ENCODE measurements around the gene RBM33. TPM values are rescaled to one million over a fixed set of nuclear protein-coding genes. Genes with fewer than 3 reads are reported as not detected.

The RBM33 gene
- total RNA-seq, 1 experiment from 2014 or later, result 34.4 TPM

DNA sequence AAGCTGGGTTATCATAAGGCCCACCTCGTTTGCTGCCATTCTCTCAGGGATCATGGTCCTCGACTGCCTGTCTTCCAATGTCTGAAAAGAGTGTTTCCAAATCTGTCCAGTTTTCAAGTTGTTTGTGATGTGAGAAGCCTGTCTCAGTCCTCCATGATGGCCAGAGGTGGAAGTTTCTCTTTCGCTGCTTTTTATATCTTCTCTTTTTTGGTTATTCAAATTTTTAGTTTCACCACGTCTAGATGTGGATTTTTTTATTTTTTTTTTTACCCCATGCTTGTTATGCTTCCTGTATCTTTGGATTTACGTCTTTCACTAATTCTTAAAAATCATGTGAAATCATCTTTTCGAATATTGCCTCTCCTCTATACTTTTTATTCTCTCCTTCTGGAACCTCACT lies 6.1 kb upstream of the RBM33 start:
- DNase-seq, result peak; percentile 56
- no peaks in the 10 kb centered on the region for H4K20me1 ChIP-seq (ENCODE audit: insufficient read depth, low read depth, low read length)
- H3K27me3 ChIP-seq (ENCODE audit: low read length), result 0 out of 2 replicates have a peak, but pooled peaks cover 3% of the 10 kb centered on the region
- H3K9me3 ChIP-seq (ENCODE audit: low read length), result peaks cover 8% of the 10 kb centered on the region; the same call in 1 of the 2 replicates
- no peak overlapping the region for H3K4me3 ChIP-seq (ENCODE audit: low read length)
- peaks cover 14% of the 10 kb centered on the region for H3K4me1 ChIP-seq (ENCODE audit: low read length)
- H3K36me3 ChIP-seq (ENCODE audit: insufficient read depth, low read length), result peaks cover 23% of the 10 kb centered on the region
- peak overlapping the region; percentile 22 for H3K4me2 ChIP-seq (ENCODE audit: low read depth, low read length, poor library complexity, severe bottlenecking)
- no peak overlapping the region for H2AFZ ChIP-seq (ENCODE audit: low read length)
- no peaks in the 10 kb centered on the region for H3K9me2 ChIP-seq (replicated peaks; ENCODE audit: insufficient read depth, low read length)
- H3K79me2 ChIP-seq (ENCODE audit: low read length), result peaks cover 1% of the 10 kb centered on the region
- no peak overlapping the region for H3K27ac ChIP-seq (ENCODE audit: low read length)
- H3K9ac ChIP-seq (ENCODE audit: low read length), result no peak overlapping the region

DNA sequence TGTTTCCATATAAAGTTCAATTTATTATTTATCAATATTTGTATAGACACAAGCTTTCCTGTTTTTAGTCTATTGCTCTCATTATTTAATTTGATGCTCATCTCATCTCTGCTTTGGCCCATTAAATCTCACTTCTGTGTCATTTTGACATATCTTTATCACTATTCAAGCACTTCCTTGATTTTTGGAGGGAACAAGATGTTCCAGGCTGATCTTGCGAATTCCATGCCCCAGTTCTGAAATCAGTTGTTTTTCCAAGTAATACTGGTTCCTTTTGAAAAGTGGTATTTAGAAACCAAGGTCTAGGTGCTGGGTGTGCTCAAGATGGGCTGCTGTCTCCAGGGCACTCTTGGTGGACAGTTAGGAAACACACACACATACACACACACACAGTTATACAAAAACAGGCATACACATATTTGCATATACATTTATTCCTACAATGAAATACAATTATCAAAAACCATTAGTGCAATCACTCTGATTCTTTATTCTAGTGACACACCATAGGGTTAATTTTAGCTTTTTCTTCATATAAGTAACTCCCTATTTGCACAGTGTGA lies 4.4 kb upstream of the RBM33 start:
- Histone ChIP-seq H3K4me3 (ENCODE audit: low read length) (no peak overlapping the region), H3K79me2 (ENCODE audit: low read length) (peaks cover 15% of the 10 kb centered on the region), H3K27me3 (ENCODE audit: low read length) (0 out of 2 replicates have a peak, but pooled peaks cover 3% of the 10 kb centered on the region), H3K36me3 (ENCODE audit: insufficient read depth, low read length) (peaks cover 23% of the 10 kb centered on the region), H4K20me1 (ENCODE audit: insufficient read depth, low read depth, low read length) (no peaks in the 10 kb centered on the region), H2AFZ (ENCODE audit: low read length) (no peak overlapping the region), H3K4me1 (ENCODE audit: low read length) (peaks cover 16% of the 10 kb centered on the region), H3K9ac (ENCODE audit: low read length) (no peak overlapping the region), H3K9me3 (ENCODE audit: low read length) (peaks cover 8% of the 10 kb centered on the region; the same call in 1 of the 2 replicates), H3K4me2 (ENCODE audit: low read depth, low read length, poor library complexity, severe bottlenecking) (no peak overlapping the region), H3K9me2 (replicated peaks; ENCODE audit: insufficient read depth, low read length) (no peaks in the 10 kb centered on the region), H3K27ac (ENCODE audit: low read length) (no peak overlapping the region)
- no peak for DNase-seq

DNA sequence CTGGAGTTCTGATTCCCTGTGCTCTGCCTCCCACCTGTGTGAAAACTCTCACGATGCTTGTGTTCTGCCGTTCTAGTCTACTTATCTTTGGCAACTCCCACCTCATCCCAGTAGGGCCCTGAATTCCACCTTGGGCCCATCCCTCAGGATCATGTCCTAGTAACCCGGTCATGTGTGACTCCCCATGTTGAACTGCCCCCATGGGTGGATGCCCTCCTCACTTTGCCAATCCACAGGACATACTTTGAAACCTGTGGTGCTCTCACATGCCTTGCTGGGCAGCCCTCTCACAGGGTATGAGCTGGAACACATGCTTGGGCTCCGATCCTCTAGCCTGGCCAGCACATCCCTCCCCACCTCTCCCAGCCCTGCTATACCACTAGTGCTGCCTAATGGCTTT lies 3.8 kb upstream of the RBM33 start:
- H3K9me2 ChIP-seq (replicated peaks; ENCODE audit: insufficient read depth, low read length), result no peaks in the 10 kb centered on the region
- H3K9ac ChIP-seq (ENCODE audit: low read length), result no peak overlapping the region
- no peaks in the 10 kb centered on the region for H4K20me1 ChIP-seq (ENCODE audit: insufficient read depth, low read depth, low read length)
- no peak for DNase-seq
- H3K4me3 ChIP-seq (ENCODE audit: low read length), result no peak overlapping the region
- H3K9me3 ChIP-seq (ENCODE audit: low read length), result peaks cover 8% of the 10 kb centered on the region; the same call in 1 of the 2 replicates
- H3K4me2 ChIP-seq (ENCODE audit: low read depth, low read length, poor library complexity, severe bottlenecking), result no peak overlapping the region
- no peak overlapping the region for H2AFZ ChIP-seq (ENCODE audit: low read length)
- 0 out of 2 replicates have a peak, but pooled peaks cover 3% of the 10 kb centered on the region for H3K27me3 ChIP-seq (ENCODE audit: low read length)
- peaks cover 23% of the 10 kb centered on the region for H3K36me3 ChIP-seq (ENCODE audit: insufficient read depth, low read length)
- peaks cover 21% of the 10 kb centered on the region for H3K79me2 ChIP-seq (ENCODE audit: low read length)
- H3K4me1 ChIP-seq (ENCODE audit: low read length), result peaks cover 19% of the 10 kb centered on the region
- no peak overlapping the region for H3K27ac ChIP-seq (ENCODE audit: low read length)

DNA sequence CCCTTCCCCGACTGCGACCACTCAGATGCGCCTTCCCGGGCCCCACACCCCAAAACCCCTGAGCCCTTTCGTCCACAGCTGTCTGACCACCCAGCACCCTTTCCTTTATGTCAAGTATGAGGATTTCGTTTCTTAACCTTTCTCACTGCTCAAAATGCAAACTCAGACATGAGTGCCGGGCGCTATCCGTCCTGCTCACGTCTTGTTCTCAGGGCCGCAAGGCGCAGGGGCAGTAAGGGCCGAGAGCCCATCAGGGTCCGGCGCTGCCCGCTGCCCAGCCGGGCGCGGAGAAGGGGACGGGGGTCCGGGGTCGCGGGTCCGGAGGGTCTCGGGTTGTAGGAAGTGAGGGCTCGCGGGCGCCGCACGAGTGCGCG lies 670 bp upstream of the RBM33 start:
- Histone ChIP-seq H4K20me1 (ENCODE audit: insufficient read depth, low read depth, low read length) (no peaks in the 10 kb centered on the region), H3K36me3 (ENCODE audit: insufficient read depth, low read length) (peaks cover 48% of the 10 kb centered on the region), H2AFZ (ENCODE audit: low read length) (peak overlapping the region; percentile 91), H3K9me3 (ENCODE audit: low read length) (peaks cover 10% of the 10 kb centered on the region), H3K4me1 (ENCODE audit: low read length) (peaks cover 22% of the 10 kb centered on the region), H3K27ac (ENCODE audit: low read length) (peak overlapping the region; percentile 81), H3K27me3 (ENCODE audit: low read length) (no peaks in the 10 kb centered on the region), H3K9me2 (replicated peaks; ENCODE audit: insufficient read depth, low read length) (no peaks in the 10 kb centered on the region), H3K79me2 (ENCODE audit: low read length) (peaks cover 53% of the 10 kb centered on the region), H3K9ac (ENCODE audit: low read length) (peak overlapping the region; percentile 95), H3K4me2 (ENCODE audit: low read depth, low read length, poor library complexity, severe bottlenecking) (peak overlapping the region; percentile 81), H3K4me3 (ENCODE audit: low read length) (peak overlapping the region; percentile 83)
- no peak for DNase-seq

DNA sequence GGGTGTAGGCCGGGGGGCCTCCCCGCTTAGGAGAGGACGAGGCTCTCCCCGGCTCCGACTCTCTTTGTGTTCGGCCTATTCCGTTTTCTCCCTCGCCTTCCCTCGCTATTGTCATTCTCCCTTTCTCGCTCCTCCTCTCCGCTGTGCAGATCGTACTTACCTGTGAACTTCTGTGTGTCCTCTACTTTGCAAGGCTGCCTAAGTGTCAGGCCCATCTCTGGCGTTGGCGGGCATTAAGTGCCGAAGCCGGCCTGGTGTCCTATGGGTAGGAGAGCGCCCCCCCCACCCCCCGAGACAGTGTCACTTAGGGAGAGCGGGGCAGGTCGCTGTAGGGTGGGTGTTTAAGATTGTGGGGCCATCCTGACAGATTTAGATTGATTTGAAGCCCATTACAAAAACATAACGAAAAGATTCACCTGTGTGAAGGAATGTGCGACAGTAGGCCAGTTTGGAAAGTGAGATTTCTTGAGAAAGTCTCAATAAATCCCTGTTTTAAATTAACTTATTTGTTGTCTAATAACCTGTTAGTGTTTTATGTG lies 579 bp downstream of the RBM33 start:
- peak overlapping the region; percentile 81 for H3K4me2 ChIP-seq (ENCODE audit: low read depth, low read length, poor library complexity, severe bottlenecking)
- 0 out of 2 replicates have a peak, but pooled peaks cover 6% of the 10 kb centered on the region for H4K20me1 ChIP-seq (ENCODE audit: insufficient read depth, low read depth, low read length)
- H3K4me3 ChIP-seq (ENCODE audit: low read length), result peak overlapping the region; percentile 83
- H3K9me2 ChIP-seq (replicated peaks; ENCODE audit: insufficient read depth, low read length), result no peaks in the 10 kb centered on the region
- peaks cover 65% of the 10 kb centered on the region for H3K79me2 ChIP-seq (ENCODE audit: low read length)
- H3K36me3 ChIP-seq (ENCODE audit: insufficient read depth, low read length), result peaks cover 55% of the 10 kb centered on the region
- H2AFZ ChIP-seq (ENCODE audit: low read length), result peak overlapping the region; percentile 91; the same call in 1 of the 2 replicates
- peak; percentile 79 for DNase-seq
- H3K9ac ChIP-seq (ENCODE audit: low read length), result peak overlapping the region; percentile 95
- peak overlapping the region; percentile 81 for H3K27ac ChIP-seq (ENCODE audit: low read length)
- H3K9me3 ChIP-seq (ENCODE audit: low read length), result peaks cover 8% of the 10 kb centered on the region
- H3K4me1 ChIP-seq (ENCODE audit: low read length), result peaks cover 18% of the 10 kb centered on the region
- H3K27me3 ChIP-seq (ENCODE audit: low read length), result no peaks in the 10 kb centered on the region

DNA sequence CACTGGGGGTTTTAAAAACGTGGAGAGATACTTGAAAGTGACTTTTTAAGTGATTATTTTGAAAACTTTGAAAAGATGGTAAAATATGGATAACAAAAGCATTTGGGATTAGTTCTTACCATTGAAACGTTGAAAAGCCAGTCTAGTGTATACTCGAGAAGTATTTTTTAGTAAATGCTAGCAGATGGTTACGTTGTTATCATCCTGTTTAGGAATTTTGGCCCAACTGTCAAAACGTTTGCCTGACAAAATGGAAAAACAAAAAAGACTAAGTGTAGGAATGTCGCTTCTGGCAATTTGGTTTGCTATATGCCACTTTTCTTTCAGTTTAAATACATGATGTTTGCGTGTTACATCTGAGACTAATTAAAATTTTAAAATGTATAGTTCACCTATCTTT lies 1.2 kb downstream of the RBM33 start:
- Histone ChIP-seq H4K20me1 (ENCODE audit: insufficient read depth, low read depth, low read length) (0 out of 2 replicates have a peak, but pooled peaks cover 8% of the 10 kb centered on the region), H3K9me3 (ENCODE audit: low read length) (peaks cover 8% of the 10 kb centered on the region), H3K4me1 (ENCODE audit: low read length) (peaks cover 23% of the 10 kb centered on the region), H3K27me3 (ENCODE audit: low read length) (no peaks in the 10 kb centered on the region), H3K79me2 (ENCODE audit: low read length) (peaks cover 71% of the 10 kb centered on the region), H3K4me3 (ENCODE audit: low read length) (peak overlapping the region; percentile 83), H3K27ac (ENCODE audit: low read length) (0 out of 2 replicates have a peak overlapping the region, but pooled peaks have one; percentile 81), H3K36me3 (ENCODE audit: insufficient read depth, low read length) (peaks cover 53% of the 10 kb centered on the region), H3K9me2 (replicated peaks; ENCODE audit: insufficient read depth, low read length) (no peaks in the 10 kb centered on the region), H3K4me2 (ENCODE audit: low read depth, low read length, poor library complexity, severe bottlenecking) (peak overlapping the region; percentile 81), H2AFZ (ENCODE audit: low read length) (no peak overlapping the region), H3K9ac (ENCODE audit: low read length) (peak overlapping the region; percentile 95)
- no peak for DNase-seq

DNA sequence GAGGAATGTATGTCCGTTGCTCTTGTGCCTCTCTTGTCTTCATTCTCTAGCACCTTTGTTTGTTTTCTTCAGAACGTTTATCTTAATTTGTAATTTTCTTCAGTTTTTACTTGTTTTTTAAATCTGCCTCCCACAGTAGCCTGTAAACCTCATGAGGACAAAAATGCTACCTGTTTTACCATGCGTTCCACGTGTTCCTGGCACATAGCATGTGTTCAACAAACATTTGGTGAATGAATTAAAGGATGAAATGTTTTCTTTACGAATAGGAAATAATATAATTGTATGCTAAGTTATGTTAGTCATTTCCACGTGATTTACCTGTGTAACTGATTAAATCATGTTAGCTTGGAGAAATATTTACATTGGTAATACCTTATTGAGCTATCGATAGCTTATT lies 2.2 kb downstream of the RBM33 start:
- Histone ChIP-seq H4K20me1 (ENCODE audit: insufficient read depth, low read depth, low read length) (0 out of 2 replicates have a peak, but pooled peaks cover 9% of the 10 kb centered on the region), H2AFZ (ENCODE audit: low read length) (no peak overlapping the region), H3K4me1 (ENCODE audit: low read length) (peaks cover 30% of the 10 kb centered on the region), H3K4me2 (ENCODE audit: low read depth, low read length, poor library complexity, severe bottlenecking) (peak overlapping the region; percentile 81), H3K36me3 (ENCODE audit: insufficient read depth, low read length) (peaks cover 45% of the 10 kb centered on the region), H3K9me3 (ENCODE audit: low read length) (peaks cover 8% of the 10 kb centered on the region), H3K9me2 (replicated peaks; ENCODE audit: insufficient read depth, low read length) (no peaks in the 10 kb centered on the region), H3K4me3 (ENCODE audit: low read length) (peak overlapping the region; percentile 83; the same call in 1 of the 2 replicates), H3K27ac (ENCODE audit: low read length) (no peak overlapping the region), H3K27me3 (ENCODE audit: low read length) (no peaks in the 10 kb centered on the region), H3K79me2 (ENCODE audit: low read length) (peaks cover 82% of the 10 kb centered on the region), H3K9ac (ENCODE audit: low read length) (no peak overlapping the region)
- no peak for DNase-seq

DNA sequence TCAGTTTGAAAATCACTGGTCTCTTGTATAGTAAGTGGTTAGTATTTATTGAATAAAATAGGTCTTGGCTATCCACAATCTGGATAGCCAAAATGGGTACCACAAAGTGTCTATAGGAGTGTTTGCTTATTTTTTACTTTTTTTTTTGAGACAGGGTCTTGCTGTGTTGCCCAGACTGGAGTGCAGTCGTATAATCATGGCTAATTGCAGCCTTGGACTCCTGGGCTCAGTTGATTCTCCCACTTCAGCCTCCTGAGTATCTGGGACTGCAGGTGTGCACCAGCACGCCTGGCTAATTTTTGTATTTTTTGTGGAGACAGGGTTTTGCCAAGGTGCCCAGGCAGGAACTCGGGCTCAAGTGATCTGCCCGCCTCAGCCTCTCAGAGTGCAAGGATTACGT lies 2.8 kb downstream of the RBM33 start:
- H2AFZ ChIP-seq (ENCODE audit: low read length), result no peak overlapping the region
- H3K27me3 ChIP-seq (ENCODE audit: low read length), result no peaks in the 10 kb centered on the region
- 0 out of 2 replicates have a peak overlapping the region, but pooled peaks have one; percentile 83 for H3K4me3 ChIP-seq (ENCODE audit: low read length)

More for the DNA sequence above, 2.8 kb downstream of the RBM33 start:
- no peak for DNase-seq
- H3K36me3 ChIP-seq (ENCODE audit: insufficient read depth, low read length), result peaks cover 40% of the 10 kb centered on the region
- no peaks in the 10 kb centered on the region for H3K9me2 ChIP-seq (replicated peaks; ENCODE audit: insufficient read depth, low read length)
- H3K9ac ChIP-seq (ENCODE audit: low read length), result no peak overlapping the region
- H3K9me3 ChIP-seq (ENCODE audit: low read length), result peaks cover 8% of the 10 kb centered on the region
- H3K79me2 ChIP-seq (ENCODE audit: low read length), result peaks cover 88% of the 10 kb centered on the region
- no peak overlapping the region for H3K27ac ChIP-seq (ENCODE audit: low read length)
- peaks cover 36% of the 10 kb centered on the region for H3K4me1 ChIP-seq (ENCODE audit: low read length)
- 0 out of 2 replicates have a peak, but pooled peaks cover 14% of the 10 kb centered on the region for H4K20me1 ChIP-seq (ENCODE audit: insufficient read depth, low read depth, low read length)
- H3K4me2 ChIP-seq (ENCODE audit: low read depth, low read length, poor library complexity, severe bottlenecking), result no peak overlapping the region
